GM12801 (cell line): ENCODE data around the gene SEC11A.

Experiments used
- TF ChIP-seq, protein P1 (sequence below): IDR thresholded peaks from one replicate; pipeline ENCODE4 v1.5.1; 2011; ENCODE audit warnings: control low read depth; ENCODE audit not compliant: insufficient read length; ENCODE audit errors: extremely low read depth

SEC11A gene

GRCh38 chr15:84759018-84759417 lies 43.1 kb upstream of the SEC11A start:
- TF ChIP-seq, protein P1, sequence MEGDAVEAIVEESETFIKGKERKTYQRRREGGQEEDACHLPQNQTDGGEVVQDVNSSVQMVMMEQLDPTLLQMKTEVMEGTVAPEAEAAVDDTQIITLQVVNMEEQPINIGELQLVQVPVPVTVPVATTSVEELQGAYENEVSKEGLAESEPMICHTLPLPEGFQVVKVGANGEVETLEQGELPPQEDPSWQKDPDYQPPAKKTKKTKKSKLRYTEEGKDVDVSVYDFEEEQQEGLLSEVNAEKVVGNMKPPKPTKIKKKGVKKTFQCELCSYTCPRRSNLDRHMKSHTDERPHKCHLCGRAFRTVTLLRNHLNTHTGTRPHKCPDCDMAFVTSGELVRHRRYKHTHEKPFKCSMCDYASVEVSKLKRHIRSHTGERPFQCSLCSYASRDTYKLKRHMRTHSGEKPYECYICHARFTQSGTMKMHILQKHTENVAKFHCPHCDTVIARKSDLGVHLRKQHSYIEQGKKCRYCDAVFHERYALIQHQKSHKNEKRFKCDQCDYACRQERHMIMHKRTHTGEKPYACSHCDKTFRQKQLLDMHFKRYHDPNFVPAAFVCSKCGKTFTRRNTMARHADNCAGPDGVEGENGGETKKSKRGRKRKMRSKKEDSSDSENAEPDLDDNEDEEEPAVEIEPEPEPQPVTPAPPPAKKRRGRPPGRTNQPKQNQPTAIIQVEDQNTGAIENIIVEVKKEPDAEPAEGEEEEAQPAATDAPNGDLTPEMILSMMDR, result no peak

GRCh38 chr15:84755736-84756527 lies 40.0 kb upstream of the SEC11A start:
- TF ChIP-seq, protein P1, result no peak

DNA sequence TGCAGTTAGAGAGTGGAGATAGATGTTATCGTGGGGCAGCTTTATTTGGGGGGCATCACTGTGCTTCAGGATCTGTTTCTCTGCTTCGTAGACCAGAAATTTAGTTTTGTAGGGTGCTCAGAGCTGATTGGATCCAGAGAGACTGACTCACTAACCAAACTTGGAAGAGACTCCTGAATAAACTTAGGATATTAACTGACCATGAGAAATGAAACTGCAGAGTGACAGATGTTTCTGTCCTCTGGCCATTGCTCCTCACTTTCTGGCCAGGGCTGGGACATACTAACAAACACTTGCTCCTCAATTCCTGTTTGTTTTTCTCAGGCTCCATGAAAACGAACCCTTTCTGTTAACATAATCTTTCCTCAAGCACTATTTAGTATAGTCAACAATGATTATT lies 36.8 kb upstream of the SEC11A start:
- TF ChIP-seq, protein P1, result no peak

- TF ChIP-seq, protein P1, result no peak
These were observed 36.3 kb upstream of the SEC11A start for GRCh38 chr15:84752195-84752594.

- TF ChIP-seq, protein P1, result no peak
These were observed 34.7 kb upstream of the SEC11A start for GRCh38 chr15:84750583-84751092.

DNA sequence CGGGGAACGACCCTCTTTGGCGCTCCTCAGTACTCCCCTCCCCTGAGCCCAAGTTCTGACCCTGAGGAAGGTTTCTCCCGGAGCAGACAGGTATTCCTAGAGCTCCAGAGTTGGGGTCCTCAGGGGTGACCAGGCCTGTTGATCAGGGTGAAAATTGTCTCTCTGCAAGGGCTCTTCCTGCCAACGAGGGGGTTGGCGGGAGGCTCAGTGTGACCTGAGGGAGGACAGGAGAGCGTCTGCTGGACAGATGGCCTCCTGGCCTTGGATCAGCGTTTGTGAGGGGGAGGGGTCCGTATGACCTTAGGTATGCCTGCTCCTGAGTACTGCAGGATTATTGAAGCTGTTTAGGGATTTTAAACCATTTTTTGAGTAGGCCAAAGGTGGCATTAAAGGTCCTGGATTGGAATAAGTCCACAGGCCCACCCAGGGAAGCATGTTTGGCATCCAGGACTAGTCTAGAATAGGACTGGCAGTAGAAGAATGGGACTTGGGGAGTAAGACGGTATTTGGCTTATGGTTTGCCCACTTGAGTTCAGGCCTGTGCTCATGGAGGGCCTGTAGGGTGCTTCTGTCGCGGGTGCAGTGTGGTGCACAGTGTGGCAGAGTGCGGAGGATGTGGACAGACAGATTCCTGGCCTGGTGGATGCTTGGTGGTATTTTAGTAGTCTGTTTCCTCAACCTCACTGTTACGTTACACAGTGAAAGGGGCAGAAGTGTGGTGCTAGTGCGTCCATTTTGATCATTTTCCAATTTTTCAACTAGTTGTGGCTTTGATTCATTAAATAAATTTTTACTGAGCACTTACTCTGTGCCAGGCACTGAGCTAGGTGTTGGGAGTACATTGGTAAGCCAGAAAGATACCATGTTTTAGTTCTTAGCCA lies 33.4 kb upstream of the SEC11A start:
- TF ChIP-seq, protein P1, result no peak
